Neural progenitor cell (in vitro differentiated cells): Measurements from ENCODE around the gene VPS26C. TPM values are rescaled to one million over a fixed set of nuclear protein-coding genes. Genes with fewer than 3 reads are reported as not detected.

Experiments used
- DNase-seq: peaks from one replicate; pipeline ENCODE4 v3.0.0-alpha.2; 2016; ENCODE audit warnings: low spot score
- H2AFZ ChIP-seq: fragments of 200-600 bp; sonication (generic); replicated peaks from 2 replicates; pipeline ENCODE4 v1.6.1; 2016; ENCODE audit warnings: antibody characterized with exemption
- H3F3A ChIP-seq: fragments of 200-600 bp; sonication (generic); 2 replicates; pipeline ENCODE4 v1.6.1; 2016; ENCODE audit warnings: antibody characterized with exemption, low read depth
- H3K27ac ChIP-seq: fragments of 200-600 bp; sonication (generic); 2 replicates; pipeline ENCODE4 v1.5.1; 2016; ENCODE audit warnings: mild to moderate bottlenecking
- H3K27me3 ChIP-seq: fragments of 200-600 bp; sonication (generic); 2 replicates; pipeline ENCODE4 v1.6.1; 2016; ENCODE audit warnings: mild to moderate bottlenecking, moderate library complexity
- H3K36me3 ChIP-seq: fragments of 200-600 bp; sonication (generic); 2 replicates; pipeline ENCODE4 v1.5.1; 2016
- H3K4me1 ChIP-seq: fragments of 200-600 bp; sonication (generic); 2 replicates; pipeline ENCODE4 v1.6.1; 2016; ENCODE audit warnings: mixed run types
- H3K4me2 ChIP-seq: fragments of 200-600 bp; sonication (generic); 2 replicates; pipeline ENCODE4 v1.6.1; 2016
- H3K4me3 ChIP-seq: fragments of 200-600 bp; sonication (generic); 2 replicates; pipeline ENCODE4 v1.5.1; 2016
- H3K79me2 ChIP-seq: fragments of 200-600 bp; sonication (generic); 2 replicates; pipeline ENCODE4 v1.6.1; 2016; ENCODE audit warnings: low read depth
- H3K9ac ChIP-seq: fragments of 200-600 bp; sonication (generic); 2 replicates; pipeline ENCODE4 v1.6.1; 2016
- H3K9me3 ChIP-seq: fragments of 200-600 bp; sonication (generic); 2 replicates; pipeline ENCODE4 v1.5.1; 2016; ENCODE audit warnings: low read depth
- H4K20me1 ChIP-seq: fragments of 200-600 bp; sonication (generic); 2 replicates; pipeline ENCODE4 v1.6.1; 2016; ENCODE audit warnings: low read depth
- H3K27ac Mint-ChIP-seq: 3 replicates; pipeline ENCODE4 v1.8.0; 2021; ENCODE audit warnings: mixed read lengths
- H3K27me3 Mint-ChIP-seq: 2 replicates; pipeline ENCODE4 v1.8.0; 2022; ENCODE audit warnings: low read depth, mild to moderate bottlenecking, inconsistent platforms, moderate library complexity, mixed read lengths; ENCODE audit not compliant: insufficient read depth
- H3K36me3 Mint-ChIP-seq: 3 replicates; pipeline ENCODE4 v1.8.0; 2021; ENCODE audit warnings: mixed read lengths
- H3K4me1 Mint-ChIP-seq: 3 replicates; pipeline ENCODE4 v1.8.0; 2021; ENCODE audit warnings: mixed read lengths
- H3K4me3 Mint-ChIP-seq: 3 replicates; pipeline ENCODE4 v1.8.0; 2021; ENCODE audit warnings: mild to moderate bottlenecking, moderate library complexity, mixed read lengths
- H3K9me3 Mint-ChIP-seq: 3 replicates; pipeline ENCODE4 v1.8.0; 2020; ENCODE audit warnings: mixed read lengths
- CTCF ChIP-seq: fragments of 200-600 bp; sonication (generic); IDR thresholded peaks from 2 replicates; pipeline ENCODE4 v1.5.1; 2017; ENCODE audit warnings: antibody characterized with exemption, mild to moderate bottlenecking
- EZH2 ChIP-seq: fragments of 200-600 bp; sonication (generic); IDR thresholded peaks from 2 replicates; pipeline ENCODE4 v1.6.1; 2017; ENCODE audit warnings: antibody characterized with exemption, mild to moderate bottlenecking, moderate library complexity
- EZH2phosphoT487 ChIP-seq: fragments of 200-600 bp; sonication (generic); IDR thresholded peaks from 2 replicates; pipeline ENCODE4 v1.6.1; 2017; ENCODE audit warnings: antibody characterized with exemption
- small RNA-seq: library from RNA; depleted of rRNA; stranded (forward); fragments of <200 nt; gene quantifications from one replicate; pipeline ENCODE3, GENCODE V24; 2015
- total RNA-seq: library from RNA; depleted of rRNA; stranded (reverse); fragments of >200 nt; gene quantifications from 2 replicates; pipeline ENCODE4 v1.2.3, GENCODE V29; 2015; ENCODE audit warnings: low replicate concordance

VPS26C gene
- total RNA-seq, 1 donor from 2014 or later: 80.5 TPM

GRCh38 chr21:37176716-37177115, 90.4 kb downstream of the VPS26C start:
- H3K4me3 ChIP-seq: no peak overlapping the region
- no peaks in the 10 kb centered on the region for H3F3A ChIP-seq
- no peak overlapping the region for H3K27ac ChIP-seq
- Mint-ChIP-seq H3K9me3 (no peaks in the 10 kb centered on the region), H3K36me3 (peaks cover 36% of the 10 kb centered on the region), H3K4me1 (no peaks in the 10 kb centered on the region), H3K4me3 (no peak overlapping the region), H3K27ac (no peak overlapping the region), H3K27me3 (peaks cover 4% of the 10 kb centered on the region)
- H3K9me3 ChIP-seq: no peaks in the 10 kb centered on the region
- H3K9ac ChIP-seq: no peak overlapping the region
- peaks cover 11% of the 10 kb centered on the region for H3K36me3 ChIP-seq
- no peaks in the 10 kb centered on the region for H4K20me1 ChIP-seq
- H3K4me2 ChIP-seq: no peak overlapping the region
- H3K4me1 ChIP-seq: no peaks in the 10 kb centered on the region
- no peak for DNase-seq
- no peak for TF ChIP-seq EZH2phosphoT487
- no peak for TF ChIP-seq CTCF
- no peak for TF ChIP-seq EZH2
- H3K79me2 ChIP-seq: no peaks in the 10 kb centered on the region
- no peak overlapping the region for H2AFZ ChIP-seq
- H3K27me3 ChIP-seq: no peaks in the 10 kb centered on the region

Small RNA genes within 50 kb of the gene (small RNA-seq; reads per million reads assigned to genes)
- not detected for gene RN7SL678P

Other genes with a start within 250 kb of the VPS26C start
- gene PIGP, start 194.3 kb downstream of the VPS26C start, total RNA-seq: 10.1 and 25.8 TPM in 2 replicates
- 116 and 135 TPM in 2 replicates for gene TTC3, start 194.1 kb downstream of the VPS26C start, total RNA-seq
- 104 and 108 TPM in 2 replicates for gene DYRK1A, start 99.4 kb upstream of the VPS26C start, total RNA-seq